Natural killer cell treated with Interleukin-12 subunit alpha and Interleukin-12 subunit beta and Interleukin-15 and Interleukin-18, amount 100 ng/mL, for 72 hours (primary cell): Measurements from ENCODE around the gene OXLD1. TPM values are rescaled to one million over a fixed set of nuclear protein-coding genes. Genes with fewer than 3 reads are reported as not detected.

Experiments used
- ATAC-seq, 2 donors: fragments of 150-1000 bp; cut with Tn5 transposase in 1 of 2; sonication (Bioruptor Pico), chemical (Tn5 transposase) in 1 of 2; 2 replicates each; pipeline ENCODE4 v1.10.0; 2021
- DNase-seq: peaks from one replicate; pipeline ENCODE4 v3.0.0; 2022; ENCODE audit warnings: low spot score
- H3K27ac Mint-ChIP-seq, 2 donors: 1 replicate in 1 of 2; 2 replicates in 1 of 2; pipeline ENCODE4 v1.8.0; 2022; ENCODE audit warnings: mixed read lengths in 2 of 2, mild to moderate bottlenecking in 1 of 2, moderate library complexity in 1 of 2
- H3K27me3 Mint-ChIP-seq, 2 donors: 1 replicate in 1 of 2; 2 replicates in 1 of 2; pipeline ENCODE4 v1.8.0; 2022; ENCODE audit warnings: mixed read lengths in 2 of 2
- H3K36me3 Mint-ChIP-seq: one replicate; pipeline ENCODE4 v1.8.0; 2022; ENCODE audit warnings: mixed read lengths
- H3K4me1 Mint-ChIP-seq, 2 donors: 1 replicate in 1 of 2; 2 replicates in 1 of 2; pipeline ENCODE4 v1.8.0; 2022; ENCODE audit warnings: low read depth in 2 of 2, mixed read lengths in 2 of 2, mild to moderate bottlenecking in 1 of 2
- H3K4me3 Mint-ChIP-seq: one replicate; pipeline ENCODE4 v1.8.0; 2022; ENCODE audit warnings: mixed read lengths
- H3K9me3 Mint-ChIP-seq: 2 replicates; pipeline ENCODE4 v1.8.0; 2022; ENCODE audit warnings: mixed read lengths
- total RNA-seq, 2 donors: library from RNA; stranded (reverse); gene quantifications; one replicate each; pipeline ENCODE4 v1.2.3, GENCODE V29; 2022

Gene OXLD1
- total RNA-seq, 2 donors from 2014 or later = 35.2 to 45.6 TPM

DNA sequence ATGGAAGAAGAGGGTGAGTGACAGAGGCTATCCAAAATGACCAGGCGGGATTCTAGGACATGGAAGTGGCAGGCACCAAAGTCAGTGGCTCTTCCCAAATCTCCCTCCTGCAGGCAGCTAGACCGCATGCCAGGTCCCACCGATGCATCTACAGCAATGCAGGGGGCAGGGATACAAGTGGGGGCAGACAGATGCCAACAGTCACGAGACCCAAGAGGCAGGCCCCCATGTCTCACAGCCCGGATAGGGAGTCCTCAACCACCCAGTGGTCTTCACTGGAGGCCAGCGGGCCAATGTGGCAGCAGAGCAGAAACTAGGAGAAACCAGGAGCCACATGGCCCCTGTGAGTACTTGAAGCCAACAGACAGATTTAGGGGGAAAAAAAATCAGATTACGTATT, 49.5 kb downstream of the OXLD1 start:
- Mint-ChIP-seq H3K4me1 (peaks cover 21 to 31% of the 10 kb centered on the region in 2 donors), H3K27me3 (no peaks in the 10 kb centered on the region), H3K27ac (no peak overlapping the region), H3K4me3 (no peak overlapping the region), H3K9me3 (no peaks in the 10 kb centered on the region), H3K36me3 (peaks cover 15% of the 10 kb centered on the region)
- no peak for ATAC-seq
- no peak for DNase-seq

DNA sequence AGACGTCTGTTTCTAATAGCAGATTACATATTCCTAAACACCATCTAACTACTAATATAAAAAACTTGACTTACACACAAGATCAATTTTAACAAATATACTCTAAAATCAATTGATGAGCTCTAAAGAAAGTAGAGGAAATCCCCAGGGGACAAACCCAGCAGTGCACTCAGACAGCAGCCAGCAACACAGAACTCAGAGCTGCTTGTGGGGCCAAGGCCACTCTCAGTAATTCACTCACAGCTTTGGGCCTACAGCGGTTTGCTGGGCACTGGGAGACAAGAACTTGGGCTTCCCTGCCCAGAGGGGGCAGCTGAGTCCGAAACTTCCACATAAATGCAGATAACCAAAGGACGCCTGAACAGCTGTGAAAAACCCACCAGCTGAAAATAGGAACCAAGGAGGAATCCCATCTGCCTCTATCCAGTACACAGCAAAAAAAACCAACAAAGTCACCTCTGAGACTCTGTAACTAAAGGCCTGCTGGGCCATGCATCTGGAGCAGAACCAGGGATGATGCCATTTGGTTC, 50.9 kb downstream of the OXLD1 start:
- Mint-ChIP-seq H3K4me3 (no peak overlapping the region), H3K27me3 (no peaks in the 10 kb centered on the region), H3K27ac (peak overlapping the region in 1 of 2 donors; percentile 50), H3K9me3 (no peaks in the 10 kb centered on the region), H3K4me1 (peaks cover 16 to 28% of the 10 kb centered on the region in 2 donors), H3K36me3 (peaks cover 8% of the 10 kb centered on the region)
- DNase-seq (no peak), ATAC-seq (no peak)

Other genes starting within 250 kb of the OXLD1 start
- gene ACTG1, start 153.8 kb downstream of the OXLD1 start, total RNA-seq = 1,000 to 10,000 TPM; 4,962 to 5,145 TPM
- gene FSCN2, start 138.2 kb downstream of the OXLD1 start, total RNA-seq = under 1 TPM; 0.21 to 0.64 TPM
- 10 to 100 TPM; 35.5 to 76.6 TPM for gene FAAP100, start 114.3 kb downstream of the OXLD1 start, total RNA-seq
- 100 to 1,000 TPM; 161 to 174 TPM for gene NPLOC4, start 29.5 kb downstream of the OXLD1 start, total RNA-seq
- gene TSPAN10, start 29.4 kb downstream of the OXLD1 start, total RNA-seq = under 1 TPM in 1 of 2 donors, not detected in 1; 0.50 TPM
- gene PDE6G, start 10.1 kb downstream of the OXLD1 start, total RNA-seq = 1 to 10 TPM; 4.8 to 8.9 TPM
- 10 to 100 TPM; 38.0 to 90.1 TPM for gene CCDC137, start 132 bp upstream of the OXLD1 start, total RNA-seq
- gene ARL16, start 17.2 kb upstream of the OXLD1 start, total RNA-seq = 10 to 100 TPM; 35.5 to 54.7 TPM
- gene HGS, start 17.4 kb upstream of the OXLD1 start, total RNA-seq = 100 to 1,000 TPM; 140 to 220 TPM
- gene MRPL12, start 36.8 kb upstream of the OXLD1 start, total RNA-seq = 100 to 1,000 TPM in 1 of 2 donors, 10 to 100 TPM in 1; 98.7 to 226 TPM
- gene SLC25A10, start 45.7 kb upstream of the OXLD1 start, total RNA-seq = 10 to 100 TPM; 17.5 to 36.3 TPM
- not detected for gene GCGR, start 137.5 kb upstream of the OXLD1 start, total RNA-seq
- gene MCRIP1, start 166.7 kb upstream of the OXLD1 start, total RNA-seq = 100 to 1,000 TPM in 1 of 2 donors, 10 to 100 TPM in 1; 83.9 to 104 TPM
- gene PPP1R27, start 168.4 kb upstream of the OXLD1 start, total RNA-seq = not detected
- 100 to 1,000 TPM; 691 to 774 TPM for gene P4HB, start 193.9 kb upstream of the OXLD1 start, total RNA-seq
- gene ARHGDIA, start 204.7 kb upstream of the OXLD1 start, total RNA-seq = 100 to 1,000 TPM; 874 to 929 TPM
- gene ALYREF, start 225.0 kb upstream of the OXLD1 start, total RNA-seq = 100 to 1,000 TPM; 159 to 302 TPM
- 100 to 1,000 TPM in 1 of 2 donors, 10 to 100 TPM in 1; 81.3 to 112 TPM for gene ANAPC11, start 225.1 kb upstream of the OXLD1 start, total RNA-seq
- under 1 TPM; 0.17 to 0.50 TPM for gene NPB, start 235.6 kb upstream of the OXLD1 start, total RNA-seq
- gene PCYT2, start 244.8 kb upstream of the OXLD1 start, total RNA-seq = 10 to 100 TPM; 30.4 to 36.5 TPM